DMS53 (cell line): ENCODE data around the gene GSTT4.
"Not testable (repeated sequence)": the region's sequence is repeated elsewhere in the genome, so short reads cannot be mapped to it uniquely, and the experiment has no call there.

Experiments used
- DNase-seq: peaks from one replicate; lab custom pipeline; 2025; lab: John Stamatoyannopoulos, UW

GSTT4 gene

GRCh38 chr22:24005201-24005600 lies at the start of gene GSTT4:
GSTT4 (minus strand) TSS chr22:24005453; CDS start chr22:24005356, 97 bp downstream.
- DNase-seq = no peak

- DNase-seq = no peak
Observed at GRCh38 chr22:24054356-24054755, 49.1 kb upstream of the GSTT4 start.

DNA sequence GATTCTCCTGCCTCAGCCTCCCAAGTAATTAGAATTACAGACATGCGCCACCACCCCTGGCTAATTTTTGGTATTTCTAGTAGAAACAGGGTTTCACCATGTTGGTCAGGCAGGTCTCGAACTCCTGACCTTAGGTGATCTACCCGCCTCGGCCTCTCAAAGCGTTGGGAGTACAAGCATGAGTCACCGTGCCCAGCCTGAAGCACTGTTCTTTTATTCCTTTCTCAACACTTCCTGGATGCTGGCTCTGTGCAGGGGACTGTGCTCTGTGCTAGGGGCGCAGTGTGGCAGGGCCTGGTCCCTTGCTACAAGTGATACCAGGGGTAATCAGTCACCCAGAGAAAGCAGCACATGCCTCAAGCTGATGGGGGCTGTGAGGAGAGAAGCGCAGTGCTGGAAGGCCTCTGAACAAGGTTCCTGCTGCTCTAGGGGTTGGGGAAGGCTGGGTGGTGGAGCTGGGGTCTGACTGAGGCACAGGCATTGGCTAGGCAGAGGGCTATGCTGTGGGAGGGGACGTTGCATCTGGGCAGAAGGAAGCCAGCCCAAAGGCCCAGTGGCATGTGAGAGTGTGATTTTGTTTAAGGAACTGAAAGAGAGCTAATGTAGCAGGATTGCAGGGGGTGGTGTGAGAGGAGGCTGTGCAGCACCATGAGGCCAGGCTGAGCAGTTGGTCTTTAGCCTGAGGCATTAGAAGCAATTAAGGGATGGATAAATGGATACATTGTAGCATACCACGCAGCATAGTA lies 48.4 kb upstream of the GSTT4 start:
- DNase-seq = no peak

- no peak for DNase-seq
Observed at GRCh38 chr22:24051568-24051967, 46.3 kb upstream of the GSTT4 start.

GRCh38 chr22:24051028-24051427 lies 45.8 kb upstream of the GSTT4 start:
- no peak for DNase-seq

- DNase-seq = no peak
Observed at GRCh38 chr22:24049978-24050377, 44.7 kb upstream of the GSTT4 start.

DNA sequence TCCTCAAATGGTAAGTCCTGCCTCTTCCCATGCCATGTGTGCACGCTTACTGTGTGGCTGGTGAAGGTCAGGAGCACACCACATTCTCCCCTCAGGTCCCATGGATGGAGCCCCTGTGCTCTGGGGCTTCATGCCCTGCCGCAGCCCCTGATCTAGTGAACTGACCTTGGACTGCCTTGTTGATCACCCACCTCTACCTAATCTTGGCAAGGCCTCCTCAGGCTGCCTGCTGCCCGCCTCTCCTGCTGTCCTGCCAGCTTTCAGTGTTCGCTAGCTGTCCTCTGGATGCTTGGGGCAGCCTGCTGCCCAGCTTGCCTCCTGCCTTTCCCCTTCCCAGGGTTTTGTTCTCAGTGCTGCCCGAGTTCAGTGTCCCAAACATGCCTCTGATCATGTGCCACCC lies 44.0 kb upstream of the GSTT4 start:
- DNase-seq = no peak

GRCh38 chr22:24046024-24046423 lies 40.8 kb upstream of the GSTT4 start:
- no peak for DNase-seq

DNA sequence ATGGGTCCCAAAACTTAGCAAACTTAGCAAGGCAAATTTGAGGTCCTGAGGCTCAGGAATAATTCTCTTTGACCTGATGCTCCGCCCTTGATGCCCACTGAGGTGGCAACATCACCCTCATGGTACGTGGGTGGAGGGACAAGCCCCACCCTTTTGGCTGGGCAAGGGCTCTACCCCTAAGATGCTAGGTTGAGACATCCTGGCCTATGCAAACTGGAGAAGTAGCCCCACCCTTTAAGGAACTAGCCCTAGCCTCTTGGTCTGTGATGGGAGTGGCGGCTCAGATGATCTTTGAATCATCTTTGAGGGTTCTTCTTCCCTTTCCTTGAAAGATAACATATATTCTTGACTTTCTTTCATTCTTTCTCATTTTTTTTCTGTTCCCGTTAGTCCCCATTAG lies 38.7 kb upstream of the GSTT4 start:
- DNase-seq = no peak

- DNase-seq = not testable (repeated sequence)
Observed at GRCh38 chr22:24043465-24043864, 38.2 kb upstream of the GSTT4 start.

DNA sequence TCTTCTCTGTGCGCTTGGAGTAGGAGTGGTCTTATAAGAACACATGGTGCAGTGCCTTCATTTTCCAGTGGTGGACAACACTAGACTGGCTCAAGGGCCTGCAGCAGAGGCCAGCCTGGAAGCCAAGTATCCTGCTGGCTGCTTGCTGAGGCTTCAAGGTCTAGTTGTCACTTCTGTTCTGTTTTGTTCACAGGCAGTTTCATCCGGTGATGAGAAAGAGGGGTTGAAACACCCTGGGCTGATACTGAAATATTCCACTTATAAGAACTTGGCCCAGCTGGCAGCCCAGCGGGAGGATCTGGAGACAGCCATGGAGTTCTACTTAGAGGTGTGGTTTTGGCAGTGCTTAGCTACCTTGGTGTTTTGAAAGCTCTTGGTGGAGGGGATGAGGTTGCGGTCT lies 35.7 kb upstream of the GSTT4 start:
- no peak for DNase-seq

- DNase-seq = no peak
Observed at GRCh38 chr22:24039046-24039445, 33.8 kb upstream of the GSTT4 start.

DNA sequence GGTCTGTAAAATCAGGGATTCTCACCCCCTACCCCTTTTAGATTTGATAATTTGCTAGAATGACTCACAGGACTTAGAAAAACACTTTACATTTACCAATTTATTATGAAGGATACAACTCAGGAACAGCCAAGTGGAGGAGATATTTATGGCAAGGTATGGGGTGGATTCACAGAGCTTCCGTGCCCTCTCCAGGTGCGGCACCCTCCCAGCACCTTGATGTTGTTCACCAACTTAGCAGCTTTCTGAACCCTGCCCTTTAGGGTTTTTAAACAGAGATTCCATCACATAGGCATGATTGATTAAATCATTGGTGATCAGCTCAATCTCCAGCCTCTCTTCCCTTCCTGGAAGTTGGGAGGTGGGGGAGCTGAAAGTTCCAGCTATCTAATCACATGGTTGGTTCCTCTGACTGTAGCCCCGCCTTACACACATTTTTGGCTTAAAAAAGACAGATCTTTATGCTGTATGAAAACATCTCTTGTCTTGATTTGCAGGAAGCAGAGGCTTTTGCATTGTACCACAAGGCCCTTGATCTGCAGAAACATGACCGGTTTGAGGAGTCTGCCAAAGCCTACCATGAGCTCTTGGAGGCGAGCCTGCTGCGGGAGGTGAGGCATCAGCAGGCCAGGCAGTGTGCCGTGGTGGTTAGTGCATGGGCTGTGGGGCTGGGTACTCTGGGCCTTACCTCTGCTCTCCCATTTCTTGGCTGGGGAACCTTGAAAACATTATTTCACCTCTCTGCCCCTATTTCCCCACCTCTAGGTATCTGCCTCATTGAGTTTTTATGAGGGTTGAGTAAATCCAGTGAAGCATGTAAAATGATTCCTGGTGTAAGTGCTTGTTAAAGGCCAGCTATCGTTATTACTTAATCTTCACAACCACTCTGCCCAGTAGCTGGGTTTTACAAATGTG lies 32.9 kb upstream of the GSTT4 start:
- no peak for DNase-seq

DNA sequence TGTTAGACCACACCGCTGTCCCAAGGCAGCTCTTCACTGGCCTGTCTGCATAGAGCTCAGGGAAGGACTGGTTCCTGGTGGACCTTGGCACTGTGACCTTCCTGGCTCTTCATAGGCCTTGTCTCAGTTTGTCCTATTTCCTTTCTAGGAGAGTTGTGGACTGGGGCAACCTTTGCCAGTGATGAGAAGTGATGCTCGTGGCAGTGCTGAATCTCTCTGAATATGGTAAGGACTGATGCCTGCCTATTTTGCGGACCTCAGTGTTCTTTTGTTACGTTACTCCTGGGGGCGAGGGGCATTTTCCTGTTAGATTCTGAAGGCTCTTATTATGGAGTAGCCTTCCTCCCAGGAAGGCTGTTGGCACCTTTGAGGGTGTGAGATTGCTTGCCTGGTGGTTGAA lies 30.0 kb upstream of the GSTT4 start:
- no peak for DNase-seq

DNA sequence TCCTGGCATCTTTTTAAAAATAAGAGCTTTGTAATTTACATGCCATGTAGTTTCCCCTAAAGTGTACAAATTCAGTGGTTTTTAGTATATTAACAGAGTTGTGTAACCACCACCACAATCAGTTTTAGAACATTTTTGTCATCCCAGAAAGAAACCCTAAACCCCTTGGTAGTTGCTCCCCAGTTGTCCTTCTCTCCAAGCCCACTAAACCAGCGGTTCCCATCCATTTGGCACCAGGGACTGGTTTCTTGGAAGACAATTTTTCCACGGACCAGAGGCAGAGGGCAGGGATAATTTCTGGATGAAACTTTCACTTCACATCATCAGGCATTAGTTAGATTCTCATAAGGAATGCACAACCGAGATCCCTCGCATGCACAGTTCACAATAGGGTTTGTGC lies 28.5 kb upstream of the GSTT4 start:
- no peak for DNase-seq

DNA sequence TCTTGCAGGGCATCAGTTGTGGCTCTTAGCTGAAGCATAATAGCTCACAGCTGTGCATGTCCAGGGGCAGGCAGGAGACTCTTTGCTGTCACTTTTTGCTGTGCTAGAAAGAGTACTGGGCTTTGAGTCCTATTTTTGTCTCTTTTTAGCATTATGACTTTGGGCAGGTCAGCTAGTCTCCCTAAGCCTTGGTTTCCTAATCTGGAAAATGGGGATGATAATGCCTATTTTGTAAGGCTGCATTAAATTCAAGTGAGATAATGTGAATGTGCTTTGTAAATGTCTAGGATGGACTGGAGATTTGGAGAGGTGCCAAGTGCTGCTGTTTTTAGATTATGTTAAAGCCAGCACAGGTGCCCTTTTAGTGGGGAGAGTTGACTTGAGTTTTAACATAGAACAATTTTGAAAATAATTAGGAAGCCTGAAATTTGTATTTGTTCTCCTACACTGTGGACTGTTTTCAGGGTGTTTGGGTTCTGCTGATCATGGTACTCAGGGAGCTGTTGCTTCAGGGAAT lies 25.0 kb upstream of the GSTT4 start:
- no peak for DNase-seq

- DNase-seq = no peak
Observed at GRCh38 chr22:24029304-24029703, 24.1 kb upstream of the GSTT4 start.

DNA sequence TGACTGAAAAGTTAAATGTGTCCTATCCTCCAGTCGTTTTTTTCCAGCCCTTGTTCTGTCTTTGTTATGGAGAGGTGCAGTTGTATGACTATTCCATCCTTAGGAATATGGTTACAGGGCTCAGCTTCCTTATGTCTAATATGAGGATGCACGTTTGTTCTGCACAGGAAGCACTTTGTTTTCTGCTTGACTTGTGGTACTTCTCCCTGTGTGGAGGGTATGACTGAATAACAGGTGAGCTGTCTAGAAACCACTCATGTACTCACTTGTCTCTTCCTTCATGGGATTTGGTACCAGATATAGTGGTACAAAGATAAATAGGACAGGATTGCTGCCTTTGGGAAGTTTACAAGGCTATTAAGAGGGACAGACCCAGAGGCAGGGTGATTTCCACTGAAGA lies 23.3 kb upstream of the GSTT4 start:
- DNase-seq = no peak

DNA sequence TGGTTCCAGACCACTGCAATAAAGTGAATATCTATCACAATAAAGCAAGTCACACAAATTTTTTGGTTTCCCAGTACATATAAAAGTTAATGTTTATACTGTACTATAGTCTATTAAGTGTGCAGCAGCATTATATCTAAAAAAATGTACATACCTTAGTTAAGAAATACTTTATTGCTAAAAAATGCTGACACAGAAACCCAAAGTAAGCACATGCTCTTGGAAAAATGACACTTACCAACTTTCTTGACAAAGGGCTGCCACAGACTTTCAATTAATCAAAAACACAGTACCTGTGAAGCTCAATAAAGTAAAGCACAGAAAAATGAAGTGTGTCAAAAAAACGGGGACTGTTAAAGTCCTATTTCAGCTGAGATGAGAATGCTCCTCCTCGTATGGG lies 22.7 kb upstream of the GSTT4 start:
- DNase-seq = no peak

DNA sequence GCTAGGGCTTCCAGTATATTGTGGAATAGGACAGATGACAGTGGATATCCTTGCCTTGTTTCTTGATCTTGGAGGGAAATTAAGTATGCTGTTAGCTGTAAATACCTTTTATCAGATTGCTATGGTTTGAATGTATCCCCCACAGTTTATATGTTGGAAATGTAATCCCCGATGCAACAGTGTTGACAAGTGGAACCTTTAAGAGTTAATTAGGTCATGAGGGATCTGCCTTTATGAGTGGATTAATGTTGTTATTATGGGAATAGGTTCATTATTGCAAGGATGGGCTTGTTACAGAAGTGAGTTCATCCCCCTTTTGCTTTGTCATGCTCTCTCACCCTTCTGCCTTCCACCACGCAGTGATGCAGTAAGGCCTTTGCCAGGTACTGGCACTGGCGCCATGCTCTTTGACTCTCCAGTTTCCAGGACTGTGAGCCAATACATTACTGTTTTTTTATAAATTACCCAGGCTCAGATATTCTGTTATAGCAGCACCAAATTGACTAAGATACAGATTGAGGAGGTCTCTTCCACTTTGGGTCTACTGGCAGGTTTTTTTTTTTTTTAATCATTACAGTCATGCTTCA lies 22.2 kb upstream of the GSTT4 start:
- DNase-seq = no peak

GRCh38 chr22:24026733-24027132 lies 21.5 kb upstream of the GSTT4 start:
- DNase-seq = no peak

DNA sequence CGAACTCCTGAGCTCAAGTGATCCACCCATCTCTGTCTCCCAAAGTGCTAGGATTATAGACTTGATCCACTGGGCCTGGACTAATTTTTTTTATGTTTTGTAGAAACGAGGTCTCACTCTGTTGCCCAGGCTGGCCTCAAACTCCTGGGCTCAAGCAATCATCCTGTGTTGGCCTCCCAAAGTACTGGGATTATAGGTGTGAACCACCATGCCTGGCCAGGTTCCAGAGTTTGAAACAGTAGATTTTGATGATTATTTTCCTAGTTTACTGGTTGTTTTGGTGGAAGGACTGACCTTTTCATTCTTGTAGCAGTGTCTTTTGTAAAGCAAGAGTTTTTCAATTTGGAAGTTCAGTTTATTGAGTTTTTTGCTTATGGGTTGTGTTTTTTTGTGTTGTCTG lies 20.8 kb upstream of the GSTT4 start:
- no peak for DNase-seq

- no peak for DNase-seq
Observed at GRCh38 chr22:24025475-24025874, 20.2 kb upstream of the GSTT4 start.
